Measurements from ENCODE around the gene E2F3. TPM values are rescaled to one million over a fixed set of nuclear protein-coding genes. Genes with fewer than 3 reads are reported as not detected.

Gene E2F3
- total RNA-seq, 4 donors from 2014 or later, result 5.4 to 7.1 (median 6.1) TPM

DNA sequence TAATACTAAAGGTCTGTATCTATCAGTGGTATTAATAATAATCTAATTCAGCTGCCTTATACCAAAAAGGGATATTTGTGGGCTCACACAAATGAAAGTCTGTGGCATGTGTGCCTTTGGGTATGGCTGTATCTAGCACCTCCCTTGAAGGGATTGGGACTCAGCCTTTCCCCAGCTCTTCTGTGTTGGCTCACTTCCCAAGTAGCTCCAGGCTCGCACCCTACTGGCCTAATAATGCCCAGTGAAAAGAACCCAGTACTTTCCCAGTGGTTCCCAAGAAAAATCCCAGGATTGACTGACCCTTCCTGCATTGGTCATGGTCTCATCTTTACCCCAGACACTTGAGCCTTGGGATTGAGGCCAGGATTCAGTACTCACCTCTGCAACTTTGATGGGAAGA is 71.8 kb downstream of the E2F3 start:
- Histone ChIP-seq H3K9me3 (no peaks in the 10 kb centered on the region), H3K4me3 (no peak overlapping the region), H3K27ac (no peak overlapping the region), H3K36me3 (no peaks in the 10 kb centered on the region), H3K27me3 (no peaks in the 10 kb centered on the region), H3K4me1 (no peaks in the 10 kb centered on the region)
- TF ChIP-seq, protein P1, sequence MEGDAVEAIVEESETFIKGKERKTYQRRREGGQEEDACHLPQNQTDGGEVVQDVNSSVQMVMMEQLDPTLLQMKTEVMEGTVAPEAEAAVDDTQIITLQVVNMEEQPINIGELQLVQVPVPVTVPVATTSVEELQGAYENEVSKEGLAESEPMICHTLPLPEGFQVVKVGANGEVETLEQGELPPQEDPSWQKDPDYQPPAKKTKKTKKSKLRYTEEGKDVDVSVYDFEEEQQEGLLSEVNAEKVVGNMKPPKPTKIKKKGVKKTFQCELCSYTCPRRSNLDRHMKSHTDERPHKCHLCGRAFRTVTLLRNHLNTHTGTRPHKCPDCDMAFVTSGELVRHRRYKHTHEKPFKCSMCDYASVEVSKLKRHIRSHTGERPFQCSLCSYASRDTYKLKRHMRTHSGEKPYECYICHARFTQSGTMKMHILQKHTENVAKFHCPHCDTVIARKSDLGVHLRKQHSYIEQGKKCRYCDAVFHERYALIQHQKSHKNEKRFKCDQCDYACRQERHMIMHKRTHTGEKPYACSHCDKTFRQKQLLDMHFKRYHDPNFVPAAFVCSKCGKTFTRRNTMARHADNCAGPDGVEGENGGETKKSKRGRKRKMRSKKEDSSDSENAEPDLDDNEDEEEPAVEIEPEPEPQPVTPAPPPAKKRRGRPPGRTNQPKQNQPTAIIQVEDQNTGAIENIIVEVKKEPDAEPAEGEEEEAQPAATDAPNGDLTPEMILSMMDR (IDR thresholded peaks at IDR 0.05), result no peak
- TF ChIP-seq POLR2A (IDR thresholded peaks at IDR 0.05), result no peak
- DNase-seq, result no peak
- WGBS, 2 donors, result 57 to 100% methylated on average over 1 of the region's 1 CpG
- intact Hi-C loops (cut with DNase I), result no loop called here

DNA sequence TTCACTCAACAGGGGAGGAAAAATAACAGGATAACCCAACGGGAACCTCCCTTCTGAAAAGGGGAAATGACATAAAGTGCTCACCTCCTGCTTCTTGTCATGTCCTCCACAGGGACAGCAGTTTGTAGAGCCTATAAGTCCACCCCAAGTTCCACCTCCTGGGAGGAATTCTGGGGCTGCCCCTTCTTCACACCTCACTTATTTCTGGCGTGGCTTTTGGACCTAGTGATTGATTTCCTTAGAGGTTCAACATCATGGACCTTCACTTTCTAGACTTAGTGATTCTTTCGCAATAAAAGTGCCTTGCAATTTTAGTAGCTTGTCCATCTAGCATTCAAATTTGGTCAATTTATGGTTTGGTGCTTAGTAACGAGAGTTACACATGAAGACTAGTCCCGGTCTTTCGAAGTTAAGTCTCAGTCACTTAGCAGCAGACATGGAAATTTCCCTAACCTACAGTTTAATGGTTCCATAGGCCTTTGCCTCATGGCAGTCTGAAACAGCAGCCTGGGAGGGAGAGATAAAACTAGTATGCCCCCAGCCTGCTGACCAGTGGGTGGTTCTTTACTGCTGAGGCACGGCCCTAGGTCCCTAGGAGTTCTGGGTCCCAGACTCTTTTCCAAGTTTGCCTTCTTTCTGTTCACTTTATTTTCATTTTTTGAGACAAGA is 73.3 kb downstream of the E2F3 start:
- intact Hi-C loops (cut with DNase I), result no loop called here
- no peak overlapping the region for H3K27ac ChIP-seq
- no peaks in the 10 kb centered on the region for H3K36me3 ChIP-seq
- H3K27me3 ChIP-seq, result no peaks in the 10 kb centered on the region
- no peak overlapping the region for H3K4me3 ChIP-seq
- WGBS, 2 donors, result 85 to 90% methylated on average over 7 of the region's 7 CpGs
- H3K4me1 ChIP-seq, result no peaks in the 10 kb centered on the region
- no peaks in the 10 kb centered on the region for H3K9me3 ChIP-seq
- TF ChIP-seq, protein P1 (IDR thresholded peaks at IDR 0.05), result no peak
- no peak for TF ChIP-seq POLR2A (IDR thresholded peaks at IDR 0.05)
- no peak for DNase-seq

DNA sequence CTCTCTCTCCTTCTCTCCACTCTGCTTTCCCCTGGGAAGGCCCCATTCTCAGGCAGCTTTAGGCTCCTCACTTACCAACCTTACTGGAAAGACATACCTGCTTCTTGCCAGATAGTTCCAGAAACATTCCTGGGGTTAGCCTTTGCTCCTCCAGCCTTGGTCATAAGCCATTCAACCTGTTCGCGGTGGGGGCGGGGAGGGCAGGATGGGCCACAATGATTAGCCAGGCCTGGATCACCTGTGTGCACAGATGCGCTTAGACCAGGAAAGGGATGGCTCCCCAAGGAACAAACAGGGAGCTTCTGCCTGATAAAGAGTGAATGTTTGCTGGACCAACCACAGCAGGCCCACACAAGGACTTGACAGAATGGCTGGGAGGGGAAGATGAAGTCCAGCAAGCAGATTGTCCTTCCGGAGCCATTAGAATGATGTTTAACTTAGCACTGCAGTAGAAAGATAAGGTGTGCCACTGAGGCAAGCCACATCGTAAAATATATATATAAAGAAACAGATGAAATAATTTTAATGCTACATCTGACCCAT is 74.9 kb downstream of the E2F3 start:
- TF ChIP-seq, protein P1 (IDR thresholded peaks at IDR 0.05), result no peak
- no peak for TF ChIP-seq POLR2A (IDR thresholded peaks at IDR 0.05)
- no peak overlapping the region for H3K27ac ChIP-seq
- no peaks in the 10 kb centered on the region for H3K4me1 ChIP-seq
- no peak overlapping the region for H3K4me3 ChIP-seq
- H3K36me3 ChIP-seq, result peaks cover 0 to 15% (median 0%) of the 10 kb centered on the region in 3 donors
- H3K27me3 ChIP-seq, result no peaks in the 10 kb centered on the region
- intact Hi-C loops (cut with DNase I), result no loop called here
- DNase-seq, result no peak
- 96 to 97% methylated on average over 5 of the region's 6 CpGs for WGBS, 2 donors
- H3K9me3 ChIP-seq, result no peaks in the 10 kb centered on the region

DNA sequence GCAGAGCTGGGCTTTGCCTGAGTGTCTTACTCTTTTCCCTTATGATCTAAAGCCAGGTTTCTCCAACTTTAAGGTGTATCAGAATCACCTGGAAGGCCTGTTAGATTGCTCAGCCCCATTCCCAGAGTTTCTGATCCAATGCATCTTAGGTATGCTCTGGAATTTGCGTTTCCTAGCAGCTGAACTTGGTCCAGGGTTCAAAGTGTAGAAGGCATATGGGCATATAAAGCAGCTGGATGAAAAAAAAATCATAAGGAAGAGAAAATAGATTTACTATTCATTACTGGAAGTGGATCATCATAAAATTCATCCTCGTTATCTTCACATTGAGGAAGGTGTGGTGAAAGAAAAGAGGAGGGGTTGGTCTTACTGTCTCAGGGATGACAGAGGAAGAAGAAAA is 75.8 kb downstream of the E2F3 start:
- intact Hi-C loops (cut with DNase I), result no loop called here
- no peak for DNase-seq
- 82 to 92% methylated on average over 2 of the region's 2 CpGs for WGBS, 2 donors

DNA sequence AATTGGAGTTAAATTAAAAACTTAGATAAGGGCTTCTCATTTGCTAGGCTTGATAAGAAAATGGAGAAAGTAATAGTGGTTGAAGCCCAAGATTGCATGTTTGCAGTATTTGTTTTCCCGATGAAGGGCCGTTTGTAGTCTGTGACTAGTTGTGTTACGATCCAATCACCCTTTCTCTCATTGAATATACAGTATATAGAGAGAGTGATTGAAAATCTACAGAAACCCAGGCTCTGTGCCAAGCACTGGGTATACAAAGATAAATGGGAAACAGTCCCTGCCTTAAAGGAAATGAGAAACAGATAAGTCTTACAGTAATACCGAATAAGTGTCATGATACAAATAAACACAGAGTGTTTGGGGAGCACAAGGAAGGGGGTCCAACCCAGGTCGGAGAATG is 77.4 kb downstream of the E2F3 start:
- no peak overlapping the region for H3K27ac ChIP-seq
- no peaks in the 10 kb centered on the region for H3K4me1 ChIP-seq
- no peaks in the 10 kb centered on the region for H3K9me3 ChIP-seq
- H3K36me3 ChIP-seq, result peaks cover 0 to 32% (median 0%) of the 10 kb centered on the region in 3 donors
- DNase-seq, result no peak
- intact Hi-C loops (cut with DNase I), result no loop called here
- TF ChIP-seq POLR2A (IDR thresholded peaks at IDR 0.05), result no peak
- TF ChIP-seq, protein P1 (IDR thresholded peaks at IDR 0.05), result no peak
- no peaks in the 10 kb centered on the region for H3K27me3 ChIP-seq
- 69 to 82% methylated on average over 5 of the region's 5 CpGs for WGBS, 2 donors
- no peak overlapping the region for H3K4me3 ChIP-seq

More for the DNA sequence above, 75.8 kb downstream of the E2F3 start:
- Histone ChIP-seq H3K27ac (no peak overlapping the region), H3K36me3 (peaks cover 0 to 22% (median 0%) of the 10 kb centered on the region in 3 donors), H3K4me3 (no peak overlapping the region), H3K9me3 (no peaks in the 10 kb centered on the region), H3K27me3 (no peaks in the 10 kb centered on the region), H3K4me1 (no peaks in the 10 kb centered on the region)
- TF ChIP-seq, protein P1 (IDR thresholded peaks at IDR 0.05), result no peak
- no peak for TF ChIP-seq POLR2A (IDR thresholded peaks at IDR 0.05)
